Activated T-helper 1 cell treated with Interleukin-2 at 50 U/mL for 16 hours (primary cell): ENCODE results near the gene C19orf44.
"Not testable (repeated sequence)": the region's sequence is repeated elsewhere in the genome, so short reads cannot be mapped to it uniquely, and the experiment has no call there.

ENCODE experiments used
- DNase-seq: peaks from one replicate; pipeline ENCODE4 v3.0.0-alpha.2; 2020; ENCODE audit warnings: low read depth

The C19orf44 gene

DNA sequence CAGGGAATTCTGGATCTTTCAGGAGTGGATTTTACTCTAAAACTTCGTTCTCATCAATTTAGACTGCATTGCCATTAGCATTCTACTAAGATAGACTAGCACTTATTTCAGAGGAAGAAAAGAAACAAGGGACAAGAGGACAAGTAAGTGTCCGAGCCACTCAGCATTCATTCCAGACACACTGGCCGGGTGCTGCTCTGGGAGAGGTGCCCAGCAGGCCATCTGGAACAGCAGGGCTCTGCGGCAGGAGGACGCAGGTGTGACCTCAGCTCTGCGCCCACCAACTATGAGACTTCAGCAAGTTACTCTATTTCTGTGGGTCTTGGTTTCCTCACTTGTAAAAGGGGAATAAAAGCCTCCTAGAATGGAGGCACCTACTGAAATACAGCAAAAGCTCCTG lies 28.6 kb upstream of the C19orf44 start:
- no peak for DNase-seq

DNA sequence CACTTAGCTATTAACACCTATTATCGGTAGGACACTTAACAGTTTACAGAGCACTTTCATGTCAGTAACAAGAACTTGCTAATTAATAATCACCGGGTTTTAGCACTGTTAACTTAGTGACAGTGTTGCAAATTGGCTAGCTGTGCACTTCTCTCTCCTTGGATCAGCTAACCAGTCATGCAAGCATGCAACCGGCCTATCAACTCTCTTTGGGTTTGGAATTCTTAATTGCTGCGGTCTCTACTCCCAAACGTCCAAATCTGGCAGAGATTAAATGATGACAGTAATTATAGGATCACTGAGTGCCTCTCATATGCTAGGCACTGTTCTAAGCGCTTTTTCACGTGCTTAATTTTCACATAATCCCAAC lies 25.7 kb upstream of the C19orf44 start:
- DNase-seq: no peak

DNA sequence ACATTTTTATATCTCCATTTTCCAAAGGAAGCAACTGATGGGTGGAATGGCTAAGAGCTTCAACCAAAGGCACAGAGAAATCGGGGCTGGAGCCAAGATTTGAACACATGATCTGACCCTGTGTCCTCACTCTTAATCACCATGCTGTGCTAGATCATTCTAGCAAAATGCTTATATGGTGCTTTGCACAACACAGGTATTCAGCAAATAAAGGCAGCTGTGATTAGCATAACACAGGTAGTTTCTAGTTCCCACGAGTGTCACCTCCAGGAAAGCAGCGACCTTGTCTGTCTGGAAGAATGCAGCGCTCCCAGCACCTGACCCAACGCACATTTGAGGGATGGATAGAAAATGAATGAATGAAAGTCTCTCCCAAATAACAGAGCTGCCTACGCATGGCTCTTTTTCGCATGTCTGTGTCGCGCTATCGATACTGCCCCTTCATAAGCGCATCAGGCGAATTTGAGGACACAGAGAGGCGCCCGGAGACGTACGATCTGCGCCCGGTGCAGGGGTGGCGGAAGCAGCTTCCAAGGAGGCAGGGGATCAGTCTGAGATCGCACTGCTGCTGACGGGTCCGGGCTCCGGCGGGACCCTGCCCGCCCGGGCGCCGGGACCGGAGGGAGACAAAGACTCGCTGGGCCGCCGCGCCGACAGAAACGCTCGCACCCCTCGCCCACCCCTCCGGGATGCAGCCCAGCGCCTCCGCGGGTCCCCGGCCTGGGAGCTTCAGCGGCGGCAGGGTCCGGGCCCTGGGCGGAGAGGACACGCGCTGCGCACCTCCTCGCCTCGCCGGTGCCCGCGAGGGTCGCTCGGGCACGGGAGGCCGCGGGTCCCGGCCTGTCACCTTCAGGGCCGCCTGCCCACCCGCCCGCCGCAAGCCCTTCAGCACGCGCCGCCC lies 25.0 kb upstream of the C19orf44 start:
- peak; percentile 12 for DNase-seq

DNA sequence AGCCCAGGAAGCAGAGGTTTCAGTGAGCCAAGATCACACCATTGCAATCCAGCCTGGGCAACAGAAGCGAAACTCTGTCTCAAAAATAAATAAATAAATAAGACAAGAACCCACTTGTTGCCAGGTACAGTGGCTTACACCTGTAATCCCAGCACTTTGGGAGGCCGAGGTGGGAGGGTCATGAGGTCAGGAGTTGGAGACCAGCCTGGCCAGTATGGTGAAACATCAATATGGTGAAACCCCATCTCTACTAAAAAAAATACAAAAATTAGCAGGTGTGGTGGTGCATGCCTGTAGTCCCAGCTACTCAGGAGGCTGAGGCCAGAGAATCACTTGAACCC lies 23.7 kb upstream of the C19orf44 start:
- not testable (repeated sequence) for DNase-seq

DNA sequence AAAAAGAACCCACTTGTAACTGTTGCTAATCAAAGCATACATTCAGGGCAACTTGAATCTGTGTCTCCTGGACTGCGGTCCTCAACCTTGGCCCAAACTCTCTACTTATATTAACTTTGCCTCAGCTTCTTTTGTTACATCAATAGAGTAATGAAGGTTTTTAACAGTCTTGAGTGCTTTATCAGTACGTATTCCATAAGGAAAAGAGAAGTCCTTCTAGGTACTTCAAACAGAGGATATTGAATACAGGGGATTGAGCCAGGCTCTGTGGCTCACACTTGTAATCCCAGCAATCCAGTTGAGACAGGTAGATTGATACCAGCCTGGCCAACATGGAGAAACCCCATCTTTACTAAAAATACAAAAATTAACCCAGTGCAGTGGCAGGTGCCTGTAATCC lies 23.2 kb upstream of the C19orf44 start:
- DNase-seq: no peak

DNA sequence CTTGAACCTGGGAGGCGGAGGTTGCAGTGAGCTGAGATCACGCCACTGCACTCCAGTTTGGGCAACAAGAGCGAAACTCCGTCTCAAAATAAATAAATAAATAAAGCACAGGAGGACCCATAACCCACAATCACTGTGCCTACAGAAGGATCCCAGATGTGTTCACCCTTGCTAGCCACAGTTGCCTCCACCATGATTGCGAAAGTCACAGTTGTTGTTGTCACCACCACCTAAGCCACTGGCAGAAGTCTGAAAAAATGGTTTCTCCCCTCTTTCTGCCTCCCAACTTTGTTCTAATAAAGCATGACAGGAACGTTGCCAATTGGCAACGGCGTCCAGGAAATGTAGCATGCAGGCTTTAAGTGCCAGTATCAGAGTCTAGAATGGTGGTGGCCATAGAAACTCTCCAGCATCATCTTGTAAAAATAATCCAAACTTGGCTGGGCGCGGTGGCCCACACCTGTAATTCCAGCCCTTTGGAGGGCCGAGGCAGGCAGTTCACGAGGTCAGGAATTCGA lies 22.3 kb upstream of the C19orf44 start:
- DNase-seq: no peak

DNA sequence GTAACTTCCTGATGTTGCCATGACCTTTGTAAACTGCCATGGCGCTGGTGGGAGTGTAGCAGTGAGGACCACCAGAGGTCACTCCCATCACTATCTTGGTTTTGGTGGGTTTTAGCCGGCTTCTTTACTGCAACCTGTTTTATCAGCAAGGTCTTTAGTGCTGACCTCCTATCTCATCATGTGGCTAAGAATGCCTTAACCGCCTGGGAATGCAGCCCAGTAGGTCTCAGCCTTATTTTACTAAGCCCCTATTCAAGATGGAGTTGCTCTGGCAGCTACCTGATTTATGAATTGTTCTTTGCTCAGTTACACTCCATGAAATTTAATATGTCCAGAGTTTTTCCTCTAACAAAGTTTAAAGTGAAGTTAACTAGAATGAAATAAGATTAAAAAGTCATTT lies 19.8 kb upstream of the C19orf44 start:
- no peak for DNase-seq

DNA sequence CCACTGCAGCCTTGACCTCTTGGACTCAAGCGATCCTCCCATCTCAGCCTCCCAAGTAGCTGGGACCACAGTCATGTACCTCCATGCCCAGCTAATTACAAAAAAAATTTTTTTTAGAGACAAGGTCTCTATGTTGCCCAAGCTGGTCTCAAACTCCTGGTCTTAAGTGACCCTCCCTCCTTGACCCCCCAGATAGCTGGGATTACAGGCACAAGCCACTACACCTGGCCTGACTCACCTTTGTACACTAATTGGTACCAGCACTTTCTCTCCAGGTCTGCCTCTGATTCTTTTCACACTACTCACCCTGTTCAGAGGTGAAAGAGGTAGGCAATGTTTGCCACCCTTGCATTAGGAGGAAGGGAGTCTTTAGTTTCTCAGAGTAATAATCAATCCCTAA lies 18.9 kb upstream of the C19orf44 start:
- DNase-seq: no peak

DNA sequence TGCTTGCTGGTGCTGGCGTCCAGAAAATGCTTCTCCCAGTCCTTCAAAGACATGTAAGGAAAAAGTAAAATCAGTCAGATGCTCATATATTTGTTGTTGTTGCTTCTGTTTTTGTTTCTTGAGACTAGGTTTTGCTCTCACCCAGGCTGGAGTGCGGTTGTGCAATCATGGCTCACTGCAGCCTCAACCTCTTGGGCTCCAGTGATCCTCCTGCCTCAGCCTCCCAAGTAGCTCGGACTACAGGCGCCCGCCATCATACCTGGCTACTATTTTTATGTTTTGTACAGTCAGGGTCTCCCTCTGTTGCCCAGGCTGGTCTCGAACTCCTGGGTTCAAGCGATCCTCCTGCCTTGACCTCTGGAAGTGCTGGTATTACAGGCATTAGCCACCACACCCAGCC lies 13.4 kb upstream of the C19orf44 start:
- DNase-seq: no peak

DNA sequence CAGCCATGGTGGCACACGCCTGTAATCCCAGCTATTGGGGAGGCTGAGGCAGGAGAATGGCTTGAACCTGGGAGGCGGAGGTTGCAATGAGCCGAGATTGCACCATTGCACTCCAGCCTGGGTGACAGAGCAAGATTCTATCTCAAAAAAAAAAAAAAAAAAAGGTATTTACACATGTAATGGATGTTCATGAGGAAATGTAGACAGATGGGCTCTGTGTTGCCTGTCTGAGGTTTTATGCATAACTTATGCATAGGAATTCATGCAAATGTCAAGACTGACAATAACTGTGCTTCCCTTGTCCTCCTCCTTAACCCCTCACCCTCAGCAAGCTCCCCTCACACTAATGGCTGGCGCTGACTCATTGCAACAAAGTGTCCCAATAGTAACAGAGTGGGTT lies 9.7 kb upstream of the C19orf44 start:
- not testable (repeated sequence) for DNase-seq

DNA sequence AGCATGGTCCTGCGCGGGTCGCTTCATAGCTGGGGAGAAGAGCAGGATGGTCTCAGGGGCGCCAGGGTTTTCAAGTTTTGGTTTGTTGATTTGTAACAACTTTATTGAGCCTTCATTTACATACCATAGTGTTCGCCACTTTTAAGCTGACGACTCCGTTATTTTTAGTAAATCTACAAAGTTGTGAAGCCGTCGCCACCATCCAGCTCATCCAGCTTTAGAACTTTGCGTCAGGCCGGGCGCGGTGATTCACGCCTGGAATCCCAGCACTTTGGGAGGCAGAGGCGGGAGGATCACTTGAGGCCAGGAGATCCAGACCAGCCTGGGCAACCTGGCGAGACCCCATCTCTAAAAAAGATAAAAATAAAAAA lies 404 bp downstream of the C19orf44 start:
- DNase-seq: no peak

DNA sequence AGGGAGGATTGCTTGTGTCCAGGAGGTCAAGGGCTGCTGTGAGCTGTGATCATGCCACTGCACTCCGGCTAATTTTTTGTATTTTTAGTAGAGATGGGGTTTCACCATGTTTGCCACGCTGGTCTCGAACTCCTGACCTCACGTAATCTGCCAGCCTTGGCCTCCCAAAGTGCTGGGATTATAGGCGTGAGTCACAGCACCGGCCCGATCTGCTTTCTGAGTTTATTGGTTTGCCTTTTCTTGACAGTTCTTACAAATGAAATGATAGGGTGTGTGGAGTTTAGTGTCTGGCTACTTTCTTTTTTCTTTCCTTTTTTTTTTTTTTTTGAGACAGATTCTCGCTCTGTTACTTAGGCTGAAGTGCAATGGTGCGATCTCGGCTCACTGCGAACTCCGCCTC lies 848 bp downstream of the C19orf44 start:
- DNase-seq: no peak

DNA sequence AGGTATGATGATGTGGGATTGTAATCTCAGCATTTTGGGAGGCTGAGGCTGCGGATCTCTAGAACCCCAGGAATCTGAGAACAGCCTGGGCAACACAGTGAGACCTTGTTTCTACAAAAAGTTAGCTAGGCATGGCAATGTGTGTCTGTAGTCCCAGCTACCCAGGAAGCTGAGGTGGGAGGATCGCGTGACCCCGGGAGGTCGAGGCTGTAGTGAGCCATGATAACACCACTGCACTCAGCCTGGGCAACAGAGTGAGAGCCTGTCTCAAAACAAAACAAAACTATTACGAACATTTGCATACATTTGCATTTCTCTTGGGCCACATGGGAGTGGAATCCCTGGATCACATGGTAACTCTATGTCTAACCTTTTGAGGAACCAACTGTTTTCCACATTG lies 1.6 kb downstream of the C19orf44 start:
- DNase-seq: no peak

DNA sequence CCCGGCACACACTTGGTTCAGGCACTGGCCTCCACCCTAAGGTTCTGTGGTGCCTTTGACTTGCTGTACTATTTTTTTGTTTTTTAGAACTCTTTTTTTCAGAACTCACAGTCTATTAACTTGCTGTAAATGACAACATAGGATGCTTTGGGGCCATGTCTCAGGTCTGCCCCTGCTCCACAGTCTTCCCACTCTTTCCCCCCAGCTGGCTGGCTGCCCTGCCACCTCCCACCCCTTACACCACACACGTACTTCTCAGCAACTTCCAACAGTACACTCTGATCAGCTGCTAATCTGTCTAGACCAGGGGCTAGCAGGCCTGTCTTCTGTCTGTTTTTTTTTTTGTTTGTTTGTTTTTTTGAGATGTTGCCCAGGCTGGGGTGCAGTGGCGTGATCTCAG lies 8.1 kb downstream of the C19orf44 start:
- DNase-seq: no peak

DNA sequence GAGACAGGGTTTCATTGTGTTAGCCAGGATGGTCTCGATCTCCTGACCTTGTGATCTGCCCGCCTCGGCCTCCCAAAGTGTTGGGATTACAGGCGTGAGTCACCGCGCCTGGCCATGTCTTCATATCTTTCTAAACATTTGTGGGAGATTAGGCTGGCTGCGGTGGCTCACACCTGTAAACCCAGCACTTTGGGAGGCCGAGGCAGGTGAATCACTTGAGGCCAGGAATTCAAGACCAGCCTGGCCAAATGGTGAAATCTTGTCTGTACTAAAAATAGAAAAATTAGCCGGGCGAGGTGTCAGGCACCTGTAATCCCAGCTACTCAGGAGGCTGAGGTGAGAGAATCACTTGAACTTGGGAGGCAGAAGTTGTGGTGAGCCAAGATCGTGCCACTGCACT lies 10.0 kb downstream of the C19orf44 start:
- DNase-seq: not testable (repeated sequence)

DNA sequence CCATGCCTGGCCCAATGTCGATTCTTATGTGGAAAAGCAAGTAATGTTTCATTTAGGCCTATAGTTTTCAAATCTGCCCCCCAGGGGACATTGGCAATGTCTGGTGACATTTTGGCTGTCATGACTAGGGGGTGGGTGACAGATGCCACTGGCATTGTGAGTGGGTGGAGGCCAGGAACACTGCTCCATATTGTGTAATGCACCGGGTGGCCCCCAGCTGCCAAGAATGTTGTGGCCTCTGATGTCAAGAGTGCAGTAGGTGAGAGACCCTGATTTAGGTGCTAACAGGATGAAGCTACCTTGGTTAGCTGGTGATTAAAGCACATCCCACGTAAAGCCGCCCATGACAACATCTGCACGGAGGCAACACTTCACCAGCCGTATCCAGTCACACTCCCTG lies 10.8 kb downstream of the C19orf44 start:
- DNase-seq: no peak

DNA sequence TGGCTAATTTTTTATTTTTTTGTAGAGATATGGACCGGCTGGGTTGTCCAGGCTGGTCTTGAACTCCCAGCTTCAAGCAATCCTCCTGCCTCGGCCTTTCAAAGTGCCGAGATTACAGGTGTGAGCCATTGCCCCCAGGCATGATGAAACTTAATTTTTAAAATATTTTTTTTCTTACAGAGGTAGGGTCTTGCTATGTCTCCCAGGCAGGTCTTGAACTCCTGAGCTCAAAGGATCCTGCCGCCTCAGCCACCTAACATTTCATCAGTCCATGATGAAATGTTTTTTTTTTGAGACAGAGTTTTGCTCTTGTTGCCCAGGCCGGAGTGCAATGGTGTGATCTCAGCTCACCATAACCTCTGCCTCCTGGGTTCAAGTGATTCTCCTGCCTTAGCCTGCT lies 12.4 kb downstream of the C19orf44 start:
- DNase-seq: no peak

DNA sequence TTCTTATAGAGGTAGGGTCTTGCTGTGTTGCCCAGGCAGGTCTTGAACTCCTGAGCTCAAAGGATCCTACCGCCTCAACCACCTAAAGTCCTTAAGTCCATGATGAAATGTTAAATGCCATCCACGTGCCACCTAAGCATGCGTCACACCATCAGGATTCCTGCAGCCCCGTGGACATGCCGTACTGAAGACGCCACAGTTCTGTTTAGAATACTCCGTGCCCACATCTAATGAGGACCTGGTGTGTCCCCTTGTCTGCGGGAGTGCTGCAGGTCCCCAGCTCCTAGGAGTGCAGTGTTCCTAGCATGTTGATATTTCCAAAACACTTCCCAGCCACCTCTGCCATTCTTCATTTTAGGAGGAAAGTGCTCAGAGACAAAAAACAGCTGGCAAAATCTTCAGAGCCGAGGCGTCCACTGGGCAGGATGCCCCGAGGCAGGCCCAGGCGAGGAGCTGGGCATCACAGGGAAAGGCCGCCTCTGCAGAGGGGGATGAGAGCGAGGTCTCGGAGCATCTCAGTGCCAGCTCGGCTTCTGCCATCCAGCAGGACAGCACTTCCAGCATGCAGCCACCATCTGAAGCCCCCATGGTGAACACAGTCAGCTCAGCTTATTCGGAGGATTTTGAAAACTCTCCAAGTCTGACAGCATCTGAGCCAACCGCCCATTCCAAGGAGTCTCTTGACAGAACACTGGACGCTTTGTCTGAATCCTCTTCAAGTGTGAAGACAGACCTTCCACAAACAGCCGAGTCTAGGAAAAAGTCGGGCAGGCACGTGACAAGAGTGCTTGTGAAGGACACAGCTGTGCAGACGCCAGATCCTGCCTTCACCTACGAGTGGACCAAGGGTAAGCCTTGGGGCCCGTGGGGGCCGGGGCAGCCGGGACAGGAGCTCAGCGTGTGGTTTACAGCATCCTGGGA lies 13.2 kb downstream of the C19orf44 start:
- DNase-seq: no peak

DNA sequence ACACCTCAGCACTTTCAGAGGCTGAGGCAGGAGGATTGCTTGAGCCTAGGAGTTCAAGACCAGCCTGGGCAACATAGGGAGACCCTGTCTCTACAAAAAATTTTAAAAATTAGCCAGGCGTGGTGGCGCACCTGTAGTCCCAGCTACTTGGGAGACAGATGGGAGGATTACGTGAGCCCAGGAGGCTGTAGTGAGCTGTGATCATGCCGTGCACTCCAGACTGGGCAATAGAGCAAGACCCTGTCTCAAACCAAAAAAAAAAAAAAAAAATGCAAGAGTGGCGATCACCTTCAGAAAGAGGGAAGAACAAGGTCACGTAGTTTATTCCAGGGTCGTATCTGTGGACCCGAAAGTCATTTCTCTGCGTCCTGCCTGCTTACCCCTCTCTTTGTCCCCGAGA lies 16.4 kb downstream of the C19orf44 start:
- not testable (repeated sequence) for DNase-seq

DNA sequence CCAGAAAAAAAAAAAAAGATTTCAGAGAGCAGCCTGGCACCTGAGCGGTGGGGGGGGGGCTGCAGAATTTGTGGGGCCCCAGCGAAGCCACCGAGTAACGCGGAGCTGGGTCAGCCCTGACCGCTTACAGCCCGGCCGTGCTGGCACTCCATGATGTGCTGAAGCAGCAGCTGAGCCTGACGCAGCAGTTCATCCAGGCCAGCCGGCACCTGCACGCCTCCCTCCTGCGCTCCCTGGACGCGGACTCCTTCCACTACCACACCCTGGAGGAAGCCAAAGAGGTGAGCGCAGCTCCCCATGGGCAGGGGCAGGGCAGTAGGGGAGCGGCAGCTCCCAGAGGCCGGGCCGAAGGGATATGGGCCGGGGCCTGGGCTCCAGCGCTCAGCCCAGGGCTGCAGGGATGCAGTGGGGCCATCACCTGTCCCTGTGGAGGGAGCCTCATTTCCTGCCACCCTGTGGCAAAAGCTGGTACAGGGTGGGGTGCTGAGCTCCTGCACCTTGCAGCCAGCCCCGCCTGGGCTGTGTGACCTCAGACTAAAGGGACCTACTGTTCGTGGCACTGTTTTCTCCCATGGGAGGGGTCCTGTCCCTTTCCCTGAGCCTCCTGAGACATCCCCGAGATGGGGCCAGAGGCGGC lies 18.3 kb downstream of the C19orf44 start:
- no peak for DNase-seq

DNA sequence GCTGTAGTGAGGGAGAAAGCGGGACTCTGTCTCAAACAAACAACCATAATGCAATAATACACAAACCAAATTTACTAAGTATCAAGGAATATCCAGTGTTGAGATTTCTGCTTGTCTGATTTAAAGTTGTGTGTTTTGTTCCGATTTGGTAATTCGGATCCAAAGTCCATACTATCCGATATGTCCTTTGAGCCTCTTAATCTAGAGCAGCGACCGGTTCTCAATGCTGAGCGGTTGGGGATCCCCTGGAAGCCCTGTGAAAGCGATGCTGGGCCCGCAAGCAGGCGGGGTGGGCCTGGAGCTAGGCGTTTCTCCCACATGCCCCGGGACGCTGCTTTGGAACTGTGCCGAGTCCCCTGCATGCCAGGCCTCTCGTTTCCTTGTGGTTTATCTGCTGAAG lies 20.2 kb downstream of the C19orf44 start:
- no peak for DNase-seq

DNA sequence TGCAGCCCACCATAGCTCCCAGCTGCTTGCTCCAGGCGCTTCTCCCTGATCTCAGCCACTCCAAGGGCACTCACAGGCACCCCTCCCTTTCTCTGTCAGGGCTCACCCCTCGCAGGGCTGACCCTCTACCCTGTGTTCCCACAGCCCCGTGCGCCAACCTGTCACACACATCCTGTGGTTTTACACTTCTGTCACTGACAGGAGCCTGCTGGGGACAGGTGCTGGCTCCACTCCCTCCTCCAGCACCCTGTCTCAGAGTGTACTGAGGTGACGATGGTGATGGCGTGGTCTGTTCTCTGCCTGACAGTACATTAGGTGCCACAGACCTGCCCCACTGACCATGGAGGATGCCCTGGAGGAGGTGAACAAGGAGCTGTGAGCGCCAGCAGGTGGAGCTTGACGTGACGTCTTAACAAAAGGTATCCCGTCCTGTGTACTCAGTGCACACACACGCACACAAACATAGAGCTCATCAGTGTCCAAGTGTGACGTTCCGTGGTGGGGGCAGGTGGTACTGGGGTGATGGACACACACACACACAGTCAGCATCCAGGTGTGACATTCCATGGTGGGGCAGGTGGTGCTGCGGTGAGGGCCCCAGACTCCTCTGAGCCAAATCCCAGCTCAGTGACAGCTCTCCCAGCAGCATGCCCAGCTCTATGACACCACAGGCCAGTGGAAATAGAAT lies 20.9 kb downstream of the C19orf44 start:
- no peak for DNase-seq
